Measurements from ENCODE around the gene TNFRSF1B.

- TF ChIP-seq, protein P1, sequence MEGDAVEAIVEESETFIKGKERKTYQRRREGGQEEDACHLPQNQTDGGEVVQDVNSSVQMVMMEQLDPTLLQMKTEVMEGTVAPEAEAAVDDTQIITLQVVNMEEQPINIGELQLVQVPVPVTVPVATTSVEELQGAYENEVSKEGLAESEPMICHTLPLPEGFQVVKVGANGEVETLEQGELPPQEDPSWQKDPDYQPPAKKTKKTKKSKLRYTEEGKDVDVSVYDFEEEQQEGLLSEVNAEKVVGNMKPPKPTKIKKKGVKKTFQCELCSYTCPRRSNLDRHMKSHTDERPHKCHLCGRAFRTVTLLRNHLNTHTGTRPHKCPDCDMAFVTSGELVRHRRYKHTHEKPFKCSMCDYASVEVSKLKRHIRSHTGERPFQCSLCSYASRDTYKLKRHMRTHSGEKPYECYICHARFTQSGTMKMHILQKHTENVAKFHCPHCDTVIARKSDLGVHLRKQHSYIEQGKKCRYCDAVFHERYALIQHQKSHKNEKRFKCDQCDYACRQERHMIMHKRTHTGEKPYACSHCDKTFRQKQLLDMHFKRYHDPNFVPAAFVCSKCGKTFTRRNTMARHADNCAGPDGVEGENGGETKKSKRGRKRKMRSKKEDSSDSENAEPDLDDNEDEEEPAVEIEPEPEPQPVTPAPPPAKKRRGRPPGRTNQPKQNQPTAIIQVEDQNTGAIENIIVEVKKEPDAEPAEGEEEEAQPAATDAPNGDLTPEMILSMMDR (conservative IDR thresholded peaks at IDR 0.05; ENCODE audit: low read depth in 2 of 2) = no peak
- TF ChIP-seq ZNF114 (CRISPR knock-in tag; IDR thresholded peaks at IDR 0.05) = no peak
- no peak for TF ChIP-seq EZH2 (IDR thresholded peaks at IDR 0.05; ENCODE audit: low read depth, unreplicated experiment)
- no peak for TF ChIP-seq CREB1 (CRISPR knock-in tag; IDR thresholded peaks at IDR 0.05; ENCODE audit: low read depth)
- TF ChIP-seq, protein P2, sequence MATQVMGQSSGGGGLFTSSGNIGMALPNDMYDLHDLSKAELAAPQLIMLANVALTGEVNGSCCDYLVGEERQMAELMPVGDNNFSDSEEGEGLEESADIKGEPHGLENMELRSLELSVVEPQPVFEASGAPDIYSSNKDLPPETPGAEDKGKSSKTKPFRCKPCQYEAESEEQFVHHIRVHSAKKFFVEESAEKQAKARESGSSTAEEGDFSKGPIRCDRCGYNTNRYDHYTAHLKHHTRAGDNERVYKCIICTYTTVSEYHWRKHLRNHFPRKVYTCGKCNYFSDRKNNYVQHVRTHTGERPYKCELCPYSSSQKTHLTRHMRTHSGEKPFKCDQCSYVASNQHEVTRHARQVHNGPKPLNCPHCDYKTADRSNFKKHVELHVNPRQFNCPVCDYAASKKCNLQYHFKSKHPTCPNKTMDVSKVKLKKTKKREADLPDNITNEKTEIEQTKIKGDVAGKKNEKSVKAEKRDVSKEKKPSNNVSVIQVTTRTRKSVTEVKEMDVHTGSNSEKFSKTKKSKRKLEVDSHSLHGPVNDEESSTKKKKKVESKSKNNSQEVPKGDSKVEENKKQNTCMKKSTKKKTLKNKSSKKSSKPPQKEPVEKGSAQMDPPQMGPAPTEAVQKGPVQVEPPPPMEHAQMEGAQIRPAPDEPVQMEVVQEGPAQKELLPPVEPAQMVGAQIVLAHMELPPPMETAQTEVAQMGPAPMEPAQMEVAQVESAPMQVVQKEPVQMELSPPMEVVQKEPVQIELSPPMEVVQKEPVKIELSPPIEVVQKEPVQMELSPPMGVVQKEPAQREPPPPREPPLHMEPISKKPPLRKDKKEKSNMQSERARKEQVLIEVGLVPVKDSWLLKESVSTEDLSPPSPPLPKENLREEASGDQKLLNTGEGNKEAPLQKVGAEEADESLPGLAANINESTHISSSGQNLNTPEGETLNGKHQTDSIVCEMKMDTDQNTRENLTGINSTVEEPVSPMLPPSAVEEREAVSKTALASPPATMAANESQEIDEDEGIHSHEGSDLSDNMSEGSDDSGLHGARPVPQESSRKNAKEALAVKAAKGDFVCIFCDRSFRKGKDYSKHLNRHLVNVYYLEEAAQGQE (IDR thresholded peaks at IDR 0.05; ENCODE audit: unreplicated experiment) = no peak
- TF ChIP-seq POLR2AphosphoS5 (IDR thresholded peaks at IDR 0.05; ENCODE audit: low read depth) = no peak
- TF ChIP-seq ZNF331 (CRISPR knock-in tag; IDR thresholded peaks at IDR 0.05; ENCODE audit: low read depth) = no peak
- TF ChIP-seq EZH2phosphoT487 (IDR thresholded peaks at IDR 0.05; ENCODE audit: unreplicated experiment) = no peak
Observed at GRCh38 chr1:12188657-12189327, 22.0 kb downstream of the TNFRSF1B start.

Measured in GM23338 (cell line).